HepG2 (cell line): ENCODE data around the gene C11orf71. TPM values are rescaled to one million over a fixed set of nuclear protein-coding genes. Genes with fewer than 3 reads are reported as not detected.
A peak's percentile ranks its signal among the peaks of the same experiment; 100 is the strongest.

ENCODE experiments used
- BCLAF1 ChIP-seq: fragments of 450-650 bp; IDR thresholded peaks from 2 replicates; pipeline ENCODE4 v1.6.1; 2017; ENCODE audit warnings: mild to moderate bottlenecking
- CENPBD1 ChIP-seq: sonication (generic); formaldehyde crosslinking; IDR thresholded peaks from 2 replicates; pipeline ENCODE4 v1.8.0; 2022; ENCODE audit warnings: missing genetic modification reagents, low read depth, mild to moderate bottlenecking, borderline replicate concordance
- DDIT3 ChIP-seq: sonication (generic); formaldehyde crosslinking; IDR thresholded peaks from 2 replicates; pipeline ENCODE4 v1.4.0; 2020; ENCODE audit warnings: mild to moderate bottlenecking, missing genetic modification reagents
- FOXP4 ChIP-seq: sonication (generic); formaldehyde crosslinking; IDR thresholded peaks from 2 replicates; pipeline ENCODE4 v1.4.0; 2020; ENCODE audit warnings: missing genetic modification reagents
- GLI4 ChIP-seq: sonication (generic); formaldehyde crosslinking; IDR thresholded peaks from 2 replicates; pipeline ENCODE4 v1.5.1; 2020; ENCODE audit warnings: missing genetic modification reagents, mild to moderate bottlenecking, moderate library complexity, borderline replicate concordance
- GMEB1 ChIP-seq: sonication (generic); formaldehyde crosslinking; IDR thresholded peaks from 2 replicates; pipeline ENCODE4 v1.5.1; 2020; ENCODE audit warnings: missing genetic modification reagents, mild to moderate bottlenecking, borderline replicate concordance
- HOXA5 ChIP-seq: sonication (generic); formaldehyde crosslinking; IDR thresholded peaks from 2 replicates; pipeline ENCODE4 v1.4.0; 2020; ENCODE audit warnings: missing genetic modification reagents
- POGZ ChIP-seq: sonication (generic); formaldehyde crosslinking; IDR thresholded peaks from 2 replicates; pipeline ENCODE4 v1.4.0; 2020; ENCODE audit warnings: mild to moderate bottlenecking, missing genetic modification reagents
- POLR2AphosphoS5 ChIP-seq: IDR thresholded peaks from 2 replicates; pipeline ENCODE4 v1.6.1; 2012; ENCODE audit warnings: low read depth, low read length
- RBFOX2 ChIP-seq: fragments of 200-400 bp; formaldehyde crosslinking; IDR thresholded peaks from 2 replicates; pipeline ENCODE4 v1.6.1; 2017; ENCODE audit warnings: low read depth, mild to moderate bottlenecking, low read length
- SATB2 ChIP-seq: sonication (generic); formaldehyde crosslinking; IDR thresholded peaks from 2 replicates; pipeline ENCODE4 v1.5.0; 2020; ENCODE audit warnings: missing genetic modification reagents
- SRSF1 ChIP-seq: fragments of 200-400 bp; formaldehyde crosslinking; optimal IDR thresholded peaks from 2 replicates; pipeline ENCODE3; 2017; ENCODE audit warnings: mild to moderate bottlenecking, low read depth, low read length, moderate library complexity
- ZFP82 ChIP-seq: sonication (generic); formaldehyde crosslinking; IDR thresholded peaks from 2 replicates; pipeline ENCODE4 v1.5.1; 2020; ENCODE audit warnings: mild to moderate bottlenecking, missing genetic modification reagents, borderline replicate concordance
- ZMAT5 ChIP-seq: sonication (generic); formaldehyde crosslinking; IDR thresholded peaks from 2 replicates; pipeline ENCODE4 v1.5.0; 2020; ENCODE audit warnings: mild to moderate bottlenecking, low read depth, missing genetic modification reagents, borderline replicate concordance
- ZNF18 ChIP-seq: sonication (generic); formaldehyde crosslinking; IDR thresholded peaks from 2 replicates; pipeline ENCODE4 v1.8.0; 2022; ENCODE audit warnings: mild to moderate bottlenecking, missing genetic modification reagents; ENCODE audit not compliant: insufficient replicate concordance
- ZNF276 ChIP-seq: sonication (generic); formaldehyde crosslinking; IDR thresholded peaks from 2 replicates; pipeline ENCODE4 v1.4.0; 2020; ENCODE audit warnings: mild to moderate bottlenecking, low read depth, missing genetic modification reagents
- polyA plus RNA-seq, 8 experiments: library from polyadenylated mRNA; depleted of rRNA in 3 of 8; stranded (reverse) in 7 of 8; unstranded in 1 of 8; fragments of >200 nt; fragmentation: Illumina TruSeq in 4 of 8; extraction: Trizol in 4 of 8; gene quantifications; 2 replicates each; pipeline versions ENCODE4 v1.2.1 to v1.2.3, GENCODE V29; 2011 to 2016; ENCODE audit warnings: low read depth in 4 of 8, missing spikeins in 1 of 8, mixed read lengths in 1 of 8; ENCODE audit not compliant: insufficient read depth in 1 of 8
- total RNA-seq, 5 experiments: library from RNA; depleted of rRNA; stranded (reverse); fragments of >200 nt; fragmentation: Illumina TruSeq; extraction: Trizol; gene quantifications; 2 replicates each; pipeline ENCODE4 v1.2.3, GENCODE V29; 2016; ENCODE audit warnings: low read depth in 1 of 5

Gene C11orf71
- total and polyA plus RNA-seq, 2 of the 13 experiments (the other 11 are each of a cell fraction or from before 2014, with no cell fraction given), result 7.1 to 7.8 TPM

- TF ChIP-seq FOXP4 (peak; percentile 61), DDIT3 (CRISPR knock-in tag) (no peak), CENPBD1 (CRISPR knock-in tag) (peak; percentile 82; the same call in 1 of the 2 replicates), ZNF18 (CRISPR knock-in tag) (peak; percentile 77), HOXA5 (CRISPR knock-in tag) (peak; percentile 70), GLI4 (CRISPR knock-in tag) (0 out of 2 replicates have a peak, but pooled peaks have one; percentile 52), RBFOX2 (peak; percentile 93), ZFP82 (CRISPR knock-in tag) (no peak), ZMAT5 (no peak), ZNF276 (CRISPR knock-in tag) (no peak), POGZ (peak; percentile 88), GMEB1 (CRISPR knock-in tag) (peak; percentile 99), BCLAF1 (no peak), POLR2AphosphoS5 (peak; percentile 99), SATB2 (CRISPR knock-in tag) (no peak), SRSF1 (peak; percentile 82)
Observed at GRCh38 chr11:114400216-114400914, at the start of gene C11orf71, which contains the start of gene RBM7 (continued).
